ENCODE data around the gene OCIAD2.

OCIAD2 gene

DNA sequence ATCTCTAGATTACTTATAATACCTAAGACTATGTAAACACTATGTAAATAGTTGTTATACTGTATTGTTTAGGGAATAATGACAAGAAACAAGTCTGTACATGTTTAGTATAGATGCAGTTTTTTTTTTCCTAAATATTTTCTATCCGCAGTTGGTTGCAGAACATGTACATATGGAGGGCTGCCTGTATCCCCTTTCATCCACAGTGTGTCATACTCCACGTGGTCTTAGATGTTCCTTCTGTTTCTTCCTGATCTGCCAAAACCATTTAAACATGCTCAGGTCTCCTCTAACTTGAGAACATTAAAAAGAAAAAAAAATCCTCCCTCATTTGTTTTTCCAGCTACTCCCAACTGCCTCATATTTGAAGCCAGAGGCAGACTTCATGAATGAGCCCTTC is 61.7 kb downstream of the OCIAD2 start:
- H3K4me3 ChIP-seq (ENCODE audit: low read depth, low read length), result no peak overlapping the region
- no peak for TF ChIP-seq POLR2A (IDR thresholded peaks at IDR 0.05; ENCODE audit: extremely low read depth, insufficient read length)
- TF ChIP-seq, protein P1, sequence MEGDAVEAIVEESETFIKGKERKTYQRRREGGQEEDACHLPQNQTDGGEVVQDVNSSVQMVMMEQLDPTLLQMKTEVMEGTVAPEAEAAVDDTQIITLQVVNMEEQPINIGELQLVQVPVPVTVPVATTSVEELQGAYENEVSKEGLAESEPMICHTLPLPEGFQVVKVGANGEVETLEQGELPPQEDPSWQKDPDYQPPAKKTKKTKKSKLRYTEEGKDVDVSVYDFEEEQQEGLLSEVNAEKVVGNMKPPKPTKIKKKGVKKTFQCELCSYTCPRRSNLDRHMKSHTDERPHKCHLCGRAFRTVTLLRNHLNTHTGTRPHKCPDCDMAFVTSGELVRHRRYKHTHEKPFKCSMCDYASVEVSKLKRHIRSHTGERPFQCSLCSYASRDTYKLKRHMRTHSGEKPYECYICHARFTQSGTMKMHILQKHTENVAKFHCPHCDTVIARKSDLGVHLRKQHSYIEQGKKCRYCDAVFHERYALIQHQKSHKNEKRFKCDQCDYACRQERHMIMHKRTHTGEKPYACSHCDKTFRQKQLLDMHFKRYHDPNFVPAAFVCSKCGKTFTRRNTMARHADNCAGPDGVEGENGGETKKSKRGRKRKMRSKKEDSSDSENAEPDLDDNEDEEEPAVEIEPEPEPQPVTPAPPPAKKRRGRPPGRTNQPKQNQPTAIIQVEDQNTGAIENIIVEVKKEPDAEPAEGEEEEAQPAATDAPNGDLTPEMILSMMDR (IDR thresholded peaks at IDR 0.05; ENCODE audit: low read depth, low read length), result no peak
- no peak for TF ChIP-seq MYC (IDR thresholded peaks at IDR 0.05; ENCODE audit: low read depth, low read length)
- TF ChIP-seq, protein P2, sequence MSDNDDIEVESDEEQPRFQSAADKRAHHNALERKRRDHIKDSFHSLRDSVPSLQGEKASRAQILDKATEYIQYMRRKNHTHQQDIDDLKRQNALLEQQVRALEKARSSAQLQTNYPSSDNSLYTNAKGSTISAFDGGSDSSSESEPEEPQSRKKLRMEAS (IDR thresholded peaks at IDR 0.05; ENCODE audit: low read depth, low read length), result no peak
- DNase-seq (ENCODE audit: low read depth), result no peak

DNA sequence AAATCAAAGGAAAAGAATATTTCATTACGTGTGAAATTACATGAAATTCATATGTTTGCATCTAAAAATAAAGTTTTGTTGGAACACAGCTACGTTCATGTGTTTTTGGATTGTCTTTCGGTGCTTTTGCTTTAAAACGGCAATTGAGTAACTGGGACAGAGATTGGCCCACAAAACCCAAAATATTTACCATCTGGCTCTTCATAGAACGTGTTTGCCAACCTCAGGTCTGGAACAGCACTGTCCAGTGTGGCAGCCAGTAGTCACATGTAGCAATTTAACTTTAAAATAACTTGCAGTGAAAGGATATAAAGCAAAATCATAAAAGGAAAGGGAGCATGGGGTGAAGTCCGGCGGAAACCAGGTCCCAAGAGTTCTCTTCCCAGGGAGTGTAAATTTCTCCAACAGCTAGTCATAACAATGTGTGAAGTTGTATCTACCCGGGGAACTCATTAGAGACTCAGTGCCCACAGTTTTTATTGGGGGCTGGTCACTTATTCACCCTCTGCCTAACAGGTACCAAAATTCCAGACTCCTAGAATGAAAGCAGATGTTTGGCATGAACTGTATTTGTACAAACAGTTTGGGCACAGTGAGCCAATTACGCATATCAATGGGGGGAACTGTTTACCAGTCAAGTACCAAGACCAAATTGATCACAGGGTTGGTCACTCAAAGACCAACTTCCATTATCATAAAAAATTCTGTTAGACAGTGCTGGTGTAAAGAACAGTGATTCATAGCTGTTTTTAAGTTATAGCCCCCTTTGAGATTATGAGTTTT is 65.3 kb downstream of the OCIAD2 start:
- DNase-seq (ENCODE audit: low read depth), result no peak
- TF ChIP-seq, protein P1 (IDR thresholded peaks at IDR 0.05; ENCODE audit: low read depth, low read length), result no peak
- TF ChIP-seq POLR2A (IDR thresholded peaks at IDR 0.05; ENCODE audit: extremely low read depth, insufficient read length) (no peak), MYC (IDR thresholded peaks at IDR 0.05; ENCODE audit: low read depth, low read length) (no peak)
- TF ChIP-seq, protein P2 (IDR thresholded peaks at IDR 0.05; ENCODE audit: low read depth, low read length), result no peak
- no peak overlapping the region for H3K4me3 ChIP-seq (ENCODE audit: low read depth, low read length)

DNA sequence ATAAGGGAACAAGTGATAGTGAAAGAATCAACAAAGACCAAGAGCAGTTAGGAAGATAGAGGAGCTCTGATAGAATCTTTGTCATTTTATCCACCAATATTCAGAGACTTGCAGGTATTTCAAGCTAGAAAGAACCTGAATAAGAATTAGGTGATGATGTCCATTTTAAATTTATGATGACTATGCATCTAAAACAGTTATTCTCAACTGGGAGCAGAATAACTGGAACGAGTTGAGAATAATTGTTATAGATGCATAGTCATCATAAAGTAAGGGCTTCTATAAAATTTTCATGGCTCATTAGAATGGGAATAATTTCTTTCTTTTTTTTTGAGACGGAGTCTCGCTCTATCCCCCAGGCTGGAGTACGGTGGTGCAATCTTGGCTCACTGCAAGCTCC is 69.9 kb downstream of the OCIAD2 start:
- DNase-seq (ENCODE audit: low read depth), result no peak
- TF ChIP-seq, protein P1 (IDR thresholded peaks at IDR 0.05; ENCODE audit: low read depth, low read length), result no peak
- TF ChIP-seq POLR2A (IDR thresholded peaks at IDR 0.05; ENCODE audit: extremely low read depth, insufficient read length), result no peak
- TF ChIP-seq MYC (IDR thresholded peaks at IDR 0.05; ENCODE audit: low read depth, low read length), result no peak
- TF ChIP-seq, protein P2 (IDR thresholded peaks at IDR 0.05; ENCODE audit: low read depth, low read length), result no peak

More for the DNA sequence above, 69.9 kb downstream of the OCIAD2 start:
- no peak overlapping the region for H3K4me3 ChIP-seq (ENCODE audit: low read depth, low read length)

Data from NB4 (cell line).